ENCODE measurements around the gene SYNJ1.
"Not testable (repeated sequence)": the region's sequence is repeated elsewhere in the genome, so short reads cannot be mapped to it uniquely, and the experiment has no call there.

SYNJ1 gene

GRCh38 chr21:32727687-32728455 lies at the start of gene SYNJ1:
TSS of gene SYNJ1 (minus strand) at chr21:32728013. CDS start at chr21:32726895, 1,118 bp downstream.
- DNase-seq = peak; percentile 93 to 95

GRCh38 chr21:32777269-32777668 lies 49.5 kb upstream of the SYNJ1 start:
- no peak for DNase-seq

GRCh38 chr21:32776743-32777142 lies 48.9 kb upstream of the SYNJ1 start:
- no peak for DNase-seq

- not testable (repeated sequence) for DNase-seq
Observed at GRCh38 chr21:32773048-32773344, 45.2 kb upstream of the SYNJ1 start.

- DNase-seq = peak; percentile 8 to 47
Observed at GRCh38 chr21:32772281-32773047, 44.7 kb upstream of the SYNJ1 start.

- peak in 1 of 2 donors; percentile 52 for DNase-seq
Observed at GRCh38 chr21:32770871-32771523, 43.2 kb upstream of the SYNJ1 start.

- no peak for DNase-seq
Observed at GRCh38 chr21:32768530-32768929, 40.7 kb upstream of the SYNJ1 start.

- no peak for DNase-seq
Observed at GRCh38 chr21:32765058-32765457, 37.2 kb upstream of the SYNJ1 start.

GRCh38 chr21:32764186-32764585 lies 36.4 kb upstream of the SYNJ1 start:
- DNase-seq = no peak

GRCh38 chr21:32757804-32758203 lies 30.0 kb upstream of the SYNJ1 start:
- no peak for DNase-seq

GRCh38 chr21:32756096-32756495 lies 28.3 kb upstream of the SYNJ1 start:
- no peak for DNase-seq

- DNase-seq = no peak
Observed at GRCh38 chr21:32753818-32754585, 26.2 kb upstream of the SYNJ1 start.

GRCh38 chr21:32750405-32750804 lies 22.6 kb upstream of the SYNJ1 start:
- DNase-seq = no peak

GRCh38 chr21:32749662-32750061 lies 21.8 kb upstream of the SYNJ1 start:
- no peak for DNase-seq

GRCh38 chr21:32748529-32748928 lies 20.7 kb upstream of the SYNJ1 start:
- no peak for DNase-seq

GRCh38 chr21:32747396-32747795 lies 19.6 kb upstream of the SYNJ1 start:
- DNase-seq = no peak

- DNase-seq = not testable (repeated sequence)
Observed at GRCh38 chr21:32746711-32747110, 18.9 kb upstream of the SYNJ1 start.

GRCh38 chr21:32742396-32742795 lies 14.6 kb upstream of the SYNJ1 start:
- DNase-seq = no peak

- DNase-seq = no peak
Observed at GRCh38 chr21:32741336-32741735, 13.5 kb upstream of the SYNJ1 start.

- DNase-seq = no peak
Observed at GRCh38 chr21:32739946-32740345, 12.1 kb upstream of the SYNJ1 start.

GRCh38 chr21:32736083-32736482 lies 8.3 kb upstream of the SYNJ1 start:
- not testable (repeated sequence) for DNase-seq

GRCh38 chr21:32735524-32735923 lies 7.7 kb upstream of the SYNJ1 start:
- DNase-seq = no peak

GRCh38 chr21:32733990-32734613 lies 6.3 kb upstream of the SYNJ1 start:
- DNase-seq = no peak
